IPS-18c (cell line): ENCODE data around the gene USP48.

Experiments
- H3K4me3 ChIP-seq: 2 replicates; pipeline ENCODE4 v1.7.0; 2013; ENCODE audit warnings: low read depth, mild to moderate bottlenecking, low read length, moderate library complexity; ENCODE audit not compliant: insufficient read depth
- H3K9me3 ChIP-seq: one replicate; pipeline ENCODE4 v1.6.1; 2013; ENCODE audit warnings: mild to moderate bottlenecking, low read length, moderate library complexity; ENCODE audit not compliant: control insufficient read depth, insufficient read depth

Gene USP48

DNA sequence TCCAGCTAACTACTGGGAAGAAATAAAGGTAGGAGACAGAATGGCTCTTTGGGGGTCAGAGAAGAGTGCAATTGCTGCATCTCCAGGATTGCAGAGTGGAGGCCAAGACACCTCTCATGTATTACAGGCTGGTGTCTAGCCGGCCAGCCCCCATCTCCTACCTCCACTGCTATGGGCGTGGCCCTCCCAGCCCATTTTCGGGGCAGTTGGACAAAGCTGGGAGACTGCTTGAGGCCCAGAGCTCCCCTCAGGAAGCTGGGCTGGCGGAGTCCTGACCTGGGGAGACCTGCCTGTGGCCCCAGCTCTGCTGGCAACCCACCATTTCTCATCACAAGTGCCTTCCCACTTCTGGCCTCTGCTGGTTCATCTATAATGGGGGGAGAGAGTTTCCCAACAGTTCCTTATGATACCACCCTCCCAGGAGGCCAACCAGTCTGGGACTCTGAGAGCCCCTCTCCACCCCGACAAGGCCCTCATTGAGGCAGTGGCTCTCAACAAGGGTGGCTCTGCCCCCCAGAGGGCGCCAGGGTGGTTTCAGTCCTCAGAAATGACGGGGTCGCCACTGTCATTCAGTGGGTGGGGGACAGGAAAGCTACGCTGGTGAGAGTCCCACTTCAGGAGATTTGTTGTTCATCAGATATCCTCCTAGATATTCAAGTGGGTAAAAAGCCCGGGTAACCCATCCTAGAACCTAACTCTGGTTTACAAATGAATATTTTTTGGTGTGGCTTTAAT is 125.3 kb downstream of the USP48 start:
- no peak overlapping the region for H3K4me3 ChIP-seq
- no peaks in the 10 kb centered on the region for H3K9me3 ChIP-seq

DNA sequence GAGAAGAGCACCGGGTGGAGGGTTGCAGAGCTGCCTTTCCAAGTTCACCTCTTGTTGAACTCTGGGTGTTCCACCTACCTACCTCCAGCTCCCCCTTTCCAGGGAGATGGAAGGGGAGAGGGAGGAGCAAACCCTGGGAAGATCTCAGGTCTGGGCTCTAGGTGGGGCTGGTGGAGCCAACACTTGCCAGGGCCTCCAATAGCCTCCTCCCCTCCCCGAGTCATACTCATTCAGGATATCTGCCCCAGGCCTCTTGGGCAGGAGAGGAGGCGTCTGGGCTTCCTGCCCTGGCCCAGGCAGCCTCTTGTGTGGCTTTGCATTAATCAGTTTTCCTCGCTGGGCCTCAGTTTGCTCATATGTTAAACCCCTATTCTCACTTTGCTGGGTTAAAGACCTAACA is 127.2 kb downstream of the USP48 start:
- no peaks in the 10 kb centered on the region for H3K9me3 ChIP-seq
- no peak overlapping the region for H3K4me3 ChIP-seq

DNA sequence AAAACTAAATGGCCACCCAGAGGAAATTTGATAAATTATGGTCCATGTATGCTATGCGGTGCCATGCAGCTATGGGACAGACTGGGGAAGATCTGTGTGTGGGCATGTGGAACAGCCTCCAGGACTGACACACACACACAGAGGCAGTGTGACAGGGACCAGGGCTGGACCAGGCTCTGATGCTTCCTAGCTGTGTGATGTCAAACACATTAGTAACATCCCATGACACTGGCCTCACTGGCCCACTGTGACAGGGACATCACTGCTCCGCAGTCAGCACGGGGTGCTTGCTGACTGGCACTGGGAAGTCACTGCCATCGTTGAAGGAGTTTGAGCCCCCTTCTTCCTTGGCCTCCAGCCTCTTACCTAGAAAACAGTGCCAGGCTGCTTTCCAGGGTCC is 127.7 kb downstream of the USP48 start:
- Histone ChIP-seq H3K4me3 (no peak overlapping the region), H3K9me3 (no peaks in the 10 kb centered on the region)

DNA sequence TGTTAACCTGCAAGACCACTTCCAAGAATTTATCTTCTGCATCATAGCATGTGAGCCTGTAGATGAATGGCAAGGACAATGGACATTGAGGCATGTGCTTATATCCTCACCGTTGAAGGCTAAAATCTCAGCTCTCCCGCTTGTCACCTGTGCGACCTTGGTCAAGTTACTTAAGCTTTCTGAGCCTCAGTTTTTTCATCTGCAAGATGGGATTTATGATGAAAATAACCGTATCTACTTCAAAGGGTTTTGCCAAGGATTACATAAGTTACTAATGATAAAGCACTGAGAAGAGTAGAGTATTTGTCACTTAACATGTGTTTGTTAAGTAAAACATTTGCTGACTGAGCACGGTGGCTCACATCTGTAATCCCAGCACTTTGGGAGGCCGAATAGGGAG is 128.7 kb downstream of the USP48 start:
- Histone ChIP-seq H3K9me3 (no peaks in the 10 kb centered on the region), H3K4me3 (no peak overlapping the region)

DNA sequence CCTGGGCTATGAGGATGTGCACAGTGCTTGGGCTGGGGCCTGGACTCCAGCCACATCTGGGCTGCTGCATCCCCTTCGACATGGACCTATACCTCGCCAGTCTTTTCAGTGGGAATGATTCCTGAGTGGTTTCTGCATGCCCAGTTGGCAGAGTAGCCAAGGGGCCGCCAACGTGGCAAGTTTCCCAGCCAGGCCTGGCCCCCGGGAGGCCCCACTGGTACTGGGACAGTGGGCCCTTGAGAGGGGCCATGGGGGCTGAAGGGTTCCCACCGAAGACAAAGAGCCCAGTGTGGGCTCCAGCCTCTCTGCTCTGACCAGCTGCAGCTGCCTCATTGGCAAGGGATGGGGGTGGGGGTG is 129.2 kb downstream of the USP48 start:
- Histone ChIP-seq H3K4me3 (no peak overlapping the region), H3K9me3 (no peaks in the 10 kb centered on the region)

DNA sequence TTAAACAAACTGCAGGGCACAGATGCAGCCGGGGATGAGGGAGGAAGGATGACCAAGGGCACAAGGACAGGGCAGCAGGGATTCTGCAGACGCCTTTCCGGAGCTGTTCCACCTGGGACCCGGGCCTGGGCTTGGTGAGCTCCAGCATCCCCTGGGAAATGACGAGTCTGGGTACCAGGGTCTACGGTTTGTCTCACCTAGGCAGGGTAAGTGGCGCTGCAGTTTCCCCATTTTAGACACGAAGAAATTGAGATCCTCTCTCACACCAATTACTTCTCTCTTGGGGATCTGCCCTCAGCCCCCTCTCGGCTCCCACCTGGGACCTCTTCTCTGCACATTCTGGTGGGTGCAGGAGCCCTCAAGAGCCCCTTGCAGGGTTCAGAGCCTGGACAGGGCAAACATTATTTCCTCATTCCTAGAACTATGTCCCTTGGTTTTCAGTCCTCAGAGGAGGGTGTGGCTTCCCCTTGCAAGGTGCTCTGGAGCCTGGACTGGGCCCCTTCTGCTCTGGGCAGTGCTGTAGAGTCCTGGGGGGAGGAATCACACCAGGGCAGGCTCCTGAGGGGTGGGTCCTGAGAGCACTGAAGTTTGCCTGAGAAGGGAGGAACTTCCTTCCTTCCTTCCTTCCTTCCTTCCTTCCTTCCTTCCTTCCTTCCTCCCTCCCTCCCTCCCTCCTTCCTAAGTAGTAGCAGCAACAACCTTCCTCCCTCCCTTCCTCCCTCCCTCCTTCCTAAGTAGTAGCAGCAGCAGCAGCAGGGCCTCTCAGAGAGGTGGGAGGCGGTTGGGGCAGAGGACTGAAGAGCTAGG is 129.8 kb downstream of the USP48 start:
- H3K9me3 ChIP-seq: no peaks in the 10 kb centered on the region
- H3K4me3 ChIP-seq: no peak overlapping the region

DNA sequence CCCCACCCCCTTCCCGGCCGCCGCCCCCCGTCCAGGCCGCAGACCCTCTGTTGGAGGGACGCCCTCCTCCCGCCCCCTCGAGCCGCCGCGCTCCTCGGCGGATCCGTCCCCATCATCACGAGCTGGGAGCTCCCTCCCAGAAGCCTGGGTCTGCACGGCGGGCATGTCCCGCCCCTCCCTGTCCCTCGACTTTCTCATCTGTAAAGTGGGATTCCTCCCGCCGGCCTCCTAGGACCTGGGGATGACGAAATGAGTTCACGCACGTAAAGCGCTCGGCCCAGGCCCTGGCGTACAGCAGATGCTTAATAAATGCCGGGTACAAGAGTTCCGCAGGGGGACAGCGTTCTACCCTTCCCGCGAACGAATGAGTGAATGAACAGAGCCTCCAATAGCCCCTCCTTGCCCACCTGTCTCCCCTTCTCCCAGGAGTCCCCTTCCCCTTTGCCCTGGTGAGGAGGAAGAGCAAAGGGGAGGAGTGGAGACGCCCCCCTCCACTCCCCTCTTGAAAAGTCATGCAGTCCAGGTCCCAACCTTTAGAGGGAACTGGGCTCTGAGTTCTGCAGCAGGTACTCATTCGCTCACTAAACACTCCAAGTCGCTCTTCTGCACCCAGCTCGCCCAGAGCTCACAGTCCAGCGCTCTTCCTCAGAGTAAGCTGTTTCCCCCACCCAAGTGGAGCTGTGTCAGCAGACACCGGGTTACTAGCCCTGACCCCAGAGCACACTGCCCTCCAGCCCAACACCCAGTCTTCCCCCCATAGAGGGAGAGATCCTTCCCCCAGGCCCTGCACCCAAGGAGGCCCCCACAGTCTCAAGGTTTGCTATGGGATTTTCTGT is 130.6 kb downstream of the USP48 start:
- Histone ChIP-seq H3K4me3 (peak overlapping the region; percentile 38; the same call in 1 of the 2 replicates), H3K9me3 (no peaks in the 10 kb centered on the region)

DNA sequence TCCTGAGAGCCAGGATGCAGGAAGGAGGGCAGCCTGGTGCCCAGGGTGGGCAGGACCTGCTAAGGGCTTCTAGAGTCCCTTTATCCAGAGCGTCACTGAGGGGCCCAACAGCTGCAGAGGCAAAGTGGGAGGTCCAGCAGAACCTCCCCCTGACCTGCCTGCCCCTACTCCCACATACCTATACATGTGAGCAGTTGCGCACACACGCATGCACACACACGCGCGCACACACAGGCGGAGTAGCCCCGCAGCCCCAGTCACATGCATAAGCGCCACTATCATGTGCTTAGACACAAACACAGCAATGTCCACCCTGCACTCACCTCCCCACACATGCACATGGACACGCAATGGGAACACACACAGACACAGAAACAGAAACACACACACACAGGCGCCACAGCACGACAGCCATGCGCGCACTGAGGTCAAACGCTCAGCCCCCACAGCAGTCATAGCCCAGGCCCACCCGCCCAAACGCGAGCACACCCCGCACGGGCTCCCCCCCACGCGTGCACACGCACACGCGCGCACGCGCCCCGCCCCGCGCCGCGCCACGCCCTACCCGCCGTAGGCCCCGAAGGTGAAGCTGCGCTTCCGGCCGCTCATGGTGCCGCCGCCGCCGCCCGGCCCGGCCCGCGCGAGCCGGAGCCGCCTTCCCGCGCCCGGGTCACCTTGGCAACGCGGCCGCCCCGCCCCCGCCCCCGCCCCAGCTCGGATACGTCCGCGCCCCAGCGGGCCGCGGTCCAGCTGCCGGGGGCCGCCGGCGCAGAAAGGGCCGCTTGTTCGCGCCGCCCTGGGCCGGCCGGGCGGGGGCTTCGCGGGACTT is 131.5 kb downstream of the USP48 start:
- Histone ChIP-seq H3K4me3 (peak overlapping the region; percentile 57), H3K9me3 (no peaks in the 10 kb centered on the region)

DNA sequence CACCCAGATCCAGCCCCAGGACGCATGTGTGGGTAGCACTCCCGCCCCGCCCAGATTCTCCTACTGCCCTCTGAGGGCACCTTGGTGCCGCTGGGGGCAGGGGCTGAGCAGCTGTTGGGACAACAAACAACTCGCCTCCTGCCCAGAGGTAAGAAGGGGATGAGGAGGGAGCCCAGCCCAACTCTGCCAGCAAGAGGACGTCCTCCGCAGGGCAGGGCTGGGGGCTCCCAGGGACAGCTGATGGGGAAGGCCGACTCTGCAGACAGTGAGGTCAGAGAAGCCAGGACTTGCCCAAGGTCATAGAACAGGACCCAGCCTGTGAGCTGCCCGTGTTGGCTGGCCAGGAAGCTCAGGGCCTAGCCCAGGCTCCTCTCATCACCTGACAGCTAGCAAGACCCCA is 132.5 kb downstream of the USP48 start:
- Histone ChIP-seq H3K9me3 (no peaks in the 10 kb centered on the region), H3K4me3 (no peak overlapping the region)

DNA sequence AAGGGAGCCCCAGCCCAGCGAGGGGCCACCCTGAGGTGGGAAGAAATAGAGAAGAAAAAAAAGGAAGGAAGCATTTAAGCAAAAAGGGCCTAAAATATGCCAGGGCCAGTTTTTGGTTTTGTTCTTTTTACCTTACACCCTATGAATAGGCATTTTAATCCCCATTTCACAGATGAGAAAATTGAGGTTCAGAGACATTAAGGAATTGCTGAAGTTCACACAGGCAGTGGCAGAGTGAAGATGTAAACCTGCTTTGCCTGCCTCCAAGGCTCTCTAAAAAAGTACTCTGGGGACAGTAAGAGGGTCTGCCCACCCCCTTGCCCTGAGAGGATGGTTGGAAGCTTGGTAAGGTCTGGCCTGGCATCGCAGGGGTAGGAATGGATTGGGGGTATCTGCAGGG is 133.6 kb downstream of the USP48 start:
- no peaks in the 10 kb centered on the region for H3K9me3 ChIP-seq
- H3K4me3 ChIP-seq: no peak overlapping the region

DNA sequence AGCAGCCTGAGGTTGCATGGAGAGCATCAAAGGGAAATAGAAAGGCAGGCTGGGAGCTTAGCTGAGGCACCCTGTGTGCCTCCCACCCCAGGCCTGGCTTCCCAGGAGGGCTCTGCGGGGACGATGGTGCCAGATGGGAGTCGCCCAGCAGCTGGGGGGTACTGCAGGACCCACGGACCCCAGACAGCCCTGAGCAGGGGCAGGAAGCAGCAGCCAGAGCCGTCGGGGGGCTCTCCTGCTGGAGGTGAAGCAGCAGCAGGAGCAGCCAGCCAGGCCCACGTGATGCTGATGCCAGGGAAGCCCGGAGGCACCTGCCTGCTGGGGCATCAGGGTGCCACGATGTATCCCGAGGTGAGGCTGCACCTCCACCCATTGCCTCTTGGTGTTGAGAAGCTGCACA is 134.2 kb downstream of the USP48 start:
- no peaks in the 10 kb centered on the region for H3K9me3 ChIP-seq
- H3K4me3 ChIP-seq: no peak overlapping the region

DNA sequence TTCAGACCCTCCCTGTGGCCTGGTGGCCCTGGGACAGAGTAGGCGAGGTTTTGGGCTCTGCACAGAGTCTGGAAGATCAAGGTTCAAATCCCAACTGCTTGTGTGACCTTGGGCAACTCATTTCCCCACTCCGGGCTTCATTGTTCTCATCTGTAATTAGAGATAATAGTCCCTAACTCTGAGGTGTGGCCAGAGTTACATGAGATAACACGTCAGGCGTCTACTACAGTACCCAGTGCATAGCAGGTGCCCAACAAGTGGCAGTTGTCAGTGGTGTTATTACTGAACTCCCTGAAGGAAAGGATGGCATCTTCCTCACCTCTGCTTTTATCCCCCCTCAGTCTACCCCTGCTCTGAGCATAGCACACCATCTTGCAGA is 134.6 kb downstream of the USP48 start:
- no peak overlapping the region for H3K4me3 ChIP-seq
- no peaks in the 10 kb centered on the region for H3K9me3 ChIP-seq

DNA sequence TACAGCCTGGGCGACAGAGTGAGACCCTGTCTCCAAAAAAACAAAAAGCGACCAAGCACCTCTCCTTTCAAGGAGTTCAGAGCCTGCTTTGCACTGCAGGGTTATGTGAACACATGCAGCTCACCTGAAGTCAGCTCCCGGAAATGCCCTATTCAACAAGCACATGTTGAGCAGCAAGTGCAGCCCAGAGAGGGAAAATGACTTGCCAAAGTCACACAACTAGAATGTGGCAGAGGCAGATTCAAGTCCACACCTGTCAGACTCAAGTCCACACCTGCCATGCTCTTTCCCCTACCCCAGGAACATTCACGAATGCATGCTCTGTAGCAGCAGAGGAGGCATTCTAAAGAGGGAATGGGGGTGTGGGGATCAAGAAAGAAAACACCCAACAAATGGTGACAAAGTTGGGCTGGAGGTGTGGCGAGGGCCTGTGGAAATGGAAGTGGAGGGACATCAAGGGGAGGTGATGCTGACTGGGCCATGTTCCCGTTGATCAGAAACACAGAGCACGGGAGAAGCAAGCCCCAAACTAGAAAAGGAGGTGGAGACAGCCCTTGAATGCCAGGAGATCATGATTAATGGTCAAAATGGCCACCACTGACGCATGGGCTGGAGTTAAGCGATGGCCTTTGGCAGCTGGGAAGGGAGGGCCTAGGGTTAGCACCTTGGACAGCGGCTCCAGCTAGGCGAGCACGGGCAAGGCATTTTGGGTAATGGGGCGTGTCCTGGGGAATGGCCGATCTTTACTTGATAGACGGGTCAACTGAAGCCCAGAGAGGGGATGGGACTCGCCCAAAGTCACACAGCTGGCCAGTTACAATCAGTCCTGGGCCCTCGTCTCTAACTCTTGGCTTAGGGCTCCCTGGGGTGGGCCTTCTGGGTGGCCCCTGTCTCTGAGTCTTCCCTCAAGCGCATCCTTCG is 135.3 kb downstream of the USP48 start:
- Histone ChIP-seq H3K9me3 (no peaks in the 10 kb centered on the region), H3K4me3 (no peak overlapping the region)

DNA sequence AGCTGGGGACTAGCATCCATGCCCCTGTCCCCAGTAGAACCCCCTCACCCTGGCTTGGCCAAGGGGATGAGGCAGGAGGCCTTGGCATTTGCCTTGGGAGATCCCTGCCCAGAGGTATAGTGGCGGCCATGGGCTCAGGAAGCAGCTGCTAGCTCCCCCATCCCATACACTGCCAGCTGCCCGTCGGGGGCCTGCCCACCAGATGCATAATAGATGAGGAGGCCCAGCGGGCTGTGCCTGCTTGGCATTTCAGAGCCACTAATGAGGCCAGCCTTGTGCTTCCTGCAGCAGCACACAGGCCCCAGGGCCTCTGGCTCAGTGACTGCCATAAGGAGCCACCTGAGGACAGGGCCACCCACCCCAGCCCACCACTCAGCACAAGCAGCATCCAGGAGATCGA is 137.4 kb downstream of the USP48 start:
- H3K9me3 ChIP-seq: no peaks in the 10 kb centered on the region
- H3K4me3 ChIP-seq: no peak overlapping the region

DNA sequence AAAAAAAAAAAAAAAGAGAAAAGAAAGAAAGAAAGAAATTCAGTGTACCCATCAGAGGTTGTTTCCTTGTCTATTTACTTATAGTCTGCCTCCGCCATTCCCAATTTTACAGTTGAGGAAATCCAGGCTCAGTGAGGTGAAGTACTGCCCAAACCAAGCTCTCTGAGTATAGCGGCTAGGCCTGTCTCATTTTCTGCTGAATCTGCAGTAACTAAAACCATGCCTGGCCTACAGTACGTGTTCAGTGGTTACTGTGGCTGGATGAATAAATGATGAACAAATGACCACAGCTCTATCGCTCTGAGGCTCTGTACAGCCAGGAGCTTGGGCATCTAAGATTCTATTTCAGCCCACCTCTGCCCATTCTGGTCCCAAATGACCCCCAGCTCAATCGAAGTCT is 138.0 kb downstream of the USP48 start:
- no peak overlapping the region for H3K4me3 ChIP-seq
- no peaks in the 10 kb centered on the region for H3K9me3 ChIP-seq

DNA sequence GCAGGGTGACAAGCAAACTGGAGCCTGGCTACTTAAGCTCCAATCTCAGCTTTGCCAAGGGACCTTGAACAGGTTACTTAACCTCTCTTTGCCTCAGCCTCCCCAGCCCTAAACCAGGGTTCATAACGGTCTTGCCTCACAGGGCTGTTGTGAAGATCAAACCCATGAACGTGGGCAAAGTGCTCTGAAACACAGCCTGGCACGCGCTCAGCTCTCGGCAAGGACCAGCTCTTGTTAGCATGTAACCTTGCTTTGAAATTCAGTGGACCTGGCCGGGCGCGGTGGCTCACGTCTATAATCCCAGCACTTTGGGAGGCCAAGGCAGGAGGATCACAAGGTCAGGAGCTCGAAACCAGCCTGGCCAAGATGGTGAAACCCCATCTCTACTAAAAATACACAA is 138.6 kb downstream of the USP48 start:
- Histone ChIP-seq H3K4me3 (no peak overlapping the region), H3K9me3 (no peaks in the 10 kb centered on the region)
